ENCODE data around the gene TAC4. TPM values are rescaled to one million over a fixed set of nuclear protein-coding genes. Genes with fewer than 3 reads are reported as not detected.
A peak's percentile ranks its signal among the peaks of the same experiment; 100 is the strongest.

Gene TAC4
- total and polyA plus RNA-seq, 2 of the 13 experiments (the other 11 are each of a cell fraction or from before 2014, with no cell fraction given), result not detected

GRCh38 chr17:49788478-49789242 is 59.2 kb downstream of the TAC4 start, which contains the start of gene KAT7 (continued):
- TF ChIP-seq ZBTB38 (CRISPR knock-in tag; IDR thresholded peaks at IDR 0.05) (peak; percentile 69; the same call in 1 of the 2 replicates), TAF15 (IDR thresholded peaks at IDR 0.05; ENCODE audit: low read depth, low read length, poor library complexity, severe bottlenecking) (peak; percentile 72), MAFF (IDR thresholded peaks at IDR 0.05; ENCODE audit: low read depth, low read length) (no peak), ZNF598 (CRISPR knock-in tag; IDR thresholded peaks at IDR 0.05; ENCODE audit: borderline replicate concordance) (peak; percentile 94), THAP7 (CRISPR knock-in tag; IDR thresholded peaks at IDR 0.05) (peak; percentile 88), AHR (CRISPR knock-in tag; IDR thresholded peaks at IDR 0.05) (peak; percentile 98), ZNF776 (CRISPR knock-in tag; IDR thresholded peaks at IDR 0.05) (peak; percentile 77; the same call in 1 of the 2 replicates), BRF2 (CRISPR knock-in tag; IDR thresholded peaks at IDR 0.05) (no peak), U2AF2 (IDR thresholded peaks at IDR 0.05; ENCODE audit: low read depth, low read length) (no peak), HNF4G (IDR thresholded peaks at IDR 0.05; ENCODE audit: borderline replicate concordance, low read depth, low read length) (peak; percentile 50; the same call in 1 of the 2 replicates), HNF4G (CRISPR knock-in tag; IDR thresholded peaks at IDR 0.05; ENCODE audit: borderline replicate concordance, low read depth) (peak; percentile 86), ZNF75D (CRISPR knock-in tag; IDR thresholded peaks at IDR 0.05; ENCODE audit: borderline replicate concordance) (no peak), TEF (CRISPR knock-in tag; IDR thresholded peaks at IDR 0.05) (no peak; the same call in 1 of the 2 replicates), ZNF180 (CRISPR knock-in tag; IDR thresholded peaks at IDR 0.05; ENCODE audit: borderline replicate concordance, low read depth) (0 out of 2 replicates have a peak, but pooled peaks have one; percentile 84), IKZF1 (IDR thresholded peaks at IDR 0.05) (no peak), FOXA3 (CRISPR knock-in tag; IDR thresholded peaks at IDR 0.05) (peak; percentile 42), CHCHD3 (CRISPR knock-in tag; IDR thresholded peaks at IDR 0.05) (no peak), PATZ1 (CRISPR knock-in tag; IDR thresholded peaks at IDR 0.05) (peak; percentile 75; the same call in 1 of the 2 replicates), SAFB2 (CRISPR knock-in tag; IDR thresholded peaks at IDR 0.05; ENCODE audit: borderline replicate concordance, low read depth) (peak; percentile 81; the same call in 1 of the 2 replicates), ZNF232 (CRISPR knock-in tag; IDR thresholded peaks at IDR 0.05; ENCODE audit: borderline replicate concordance) (peak; percentile 46; the same call in 1 of the 2 replicates), ZNF605 (CRISPR knock-in tag; IDR thresholded peaks at IDR 0.05) (peak; percentile 97), KLF6 (CRISPR knock-in tag; IDR thresholded peaks at IDR 0.05) (peak; percentile 76; the same call in 1 of the 2 replicates), RFX5 (IDR thresholded peaks at IDR 0.05; ENCODE audit: low read depth, low read length) (peak; percentile 79), HNF4A (CRISPR knock-in tag; IDR thresholded peaks at IDR 0.05) (peak; percentile 44; the same call in 1 of the 2 replicates), ZNF225 (CRISPR knock-in tag; IDR thresholded peaks at IDR 0.05) (no peak; the same call in 1 of the 2 replicates)

All from HepG2 (cell line).